ENCODE data around the gene TSPAN17. TPM values are rescaled to one million over a fixed set of nuclear protein-coding genes. Genes with fewer than 3 reads are reported as not detected.

TSPAN17 gene
- total RNA-seq, 5 donors from 2014 or later (not counting 1 experiment from before 2014, with no cell fraction given): 20.2 to 39.3 (median 30.0) TPM

DNA sequence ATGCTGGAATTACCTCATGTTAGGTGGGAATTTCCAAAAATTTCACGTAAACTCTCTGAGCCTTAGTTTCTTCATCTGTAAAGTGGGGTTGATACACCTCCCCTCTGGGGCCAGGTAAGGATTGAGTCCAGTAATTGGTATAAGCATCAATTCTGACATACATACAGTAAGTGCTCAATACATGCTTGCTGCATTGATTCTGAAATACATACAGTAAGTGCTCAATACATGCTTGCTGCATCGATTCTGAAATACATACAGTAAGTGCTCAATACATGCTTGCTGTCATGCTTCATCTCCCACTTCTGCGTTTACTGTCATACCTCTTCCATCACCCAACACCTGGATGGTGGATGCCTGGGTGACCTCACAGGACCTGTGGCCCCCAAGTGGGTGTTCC lies 57.1 kb downstream of the TSPAN17 start:
- 50% methylated on average over 1 of the region's 3 CpGs for WGBS (ENCODE audit: insufficient coverage)
- CTCF ChIA-PET: no interaction called here
- no peak overlapping the region for H3K27ac Mint-ChIP-seq
- no peak overlapping the region for H3K4me3 Mint-ChIP-seq
- no peak overlapping the region for H3K27ac ChIP-seq (ENCODE audit: low read length)
- ATAC-seq (replicated peaks in 1 of 4): no peak
- H3K9me3 Mint-ChIP-seq: no peaks in the 10 kb centered on the region
- H3K4me1 Mint-ChIP-seq: no peaks in the 10 kb centered on the region
- no peaks in the 10 kb centered on the region for H3K9me3 ChIP-seq
- H3K4me1 ChIP-seq (ENCODE audit: control insufficient read depth in 1 of 2, extremely low read depth in 1 of 2, insufficient read depth in 2 of 2, low read length in 2 of 2): no peaks in the 10 kb centered on the region
- H3K27me3 ChIP-seq (replicated peaks in 1 of 2; ENCODE audit: control insufficient read depth in 2 of 2, extremely low read depth in 1 of 2, insufficient read depth in 2 of 2, low read length in 1 of 2): peaks cover 2 to 57% of the 10 kb centered on the region in 2 experiments
- DNase-seq: no peak
- POLR2A ChIA-PET: no interaction called here
- peaks cover 28 to 49% of the 10 kb centered on the region in 2 donors for H3K27me3 Mint-ChIP-seq
- H3K36me3 Mint-ChIP-seq: no peaks in the 10 kb centered on the region
- no peak overlapping the region for H3K4me3 ChIP-seq (ENCODE audit: control insufficient read depth in 1 of 2, extremely low read depth in 1 of 2, low read length in 1 of 2)
- no peaks in the 10 kb centered on the region for H3K36me3 ChIP-seq (ENCODE audit: control insufficient read depth in 2 of 2, extremely low read depth in 1 of 2, insufficient read depth in 1 of 2, low read length in 1 of 2)

- Histone ChIP-seq H3K9me3 (no peaks in the 10 kb centered on the region), H3K4me3 (ENCODE audit: control insufficient read depth in 1 of 2, extremely low read depth in 1 of 2, low read length in 1 of 2) (no peak overlapping the region), H3K4me1 (ENCODE audit: control insufficient read depth in 1 of 2, extremely low read depth in 1 of 2, insufficient read depth in 2 of 2, low read length in 2 of 2) (no peaks in the 10 kb centered on the region), H3K36me3 (ENCODE audit: control insufficient read depth in 2 of 2, extremely low read depth in 1 of 2, insufficient read depth in 1 of 2, low read length in 1 of 2) (no peaks in the 10 kb centered on the region), H3K27me3 (replicated peaks in 1 of 2; ENCODE audit: control insufficient read depth in 2 of 2, extremely low read depth in 1 of 2, insufficient read depth in 2 of 2, low read length in 1 of 2) (peaks cover 2 to 59% of the 10 kb centered on the region in 2 experiments), H3K27ac (ENCODE audit: low read length) (no peak overlapping the region)
- Mint-ChIP-seq H3K36me3 (no peaks in the 10 kb centered on the region), H3K4me3 (no peak overlapping the region), H3K4me1 (no peaks in the 10 kb centered on the region), H3K27ac (no peak overlapping the region), H3K27me3 (peaks cover 28 to 46% of the 10 kb centered on the region in 2 donors), H3K9me3 (no peaks in the 10 kb centered on the region)
- ATAC-seq (replicated peaks in 1 of 4) (no peak), DNase-seq (no peak)
- ChIA-PET POLR2A (no interaction called here), CTCF (no interaction called here)
- 90% methylated on average over 2 of the region's 12 CpGs for WGBS (ENCODE audit: insufficient coverage)
These were observed 57.5 kb downstream of the TSPAN17 start for GRCh38 chr5:176704817-176705216.

Other genes with a start within 250 kb of the TSPAN17 start
- gene CLTB, start 230.9 kb upstream of the TSPAN17 start, total RNA-seq: 10 to 100 TPM; 43.9 to 73.5 (median 45.6) TPM
- gene FAF2, start 199.1 kb upstream of the TSPAN17 start, total RNA-seq: 10 to 100 TPM; 24.1 to 27.7 (median 26.2) TPM
- 100 to 1,000 TPM; 250 to 319 (median 294) TPM for gene RNF44, start 110.1 kb upstream of the TSPAN17 start, total RNA-seq
- 1 to 10 TPM; 1.6 to 3.1 (median 2.8) TPM for gene CDHR2, start 98.1 kb upstream of the TSPAN17 start, total RNA-seq
- 1 to 10 TPM in 1 of 5 donors, under 1 TPM in 4; 0.33 to 1.2 (median 0.64) TPM for gene GPRIN1, start 37.3 kb upstream of the TSPAN17 start, total RNA-seq
- not detected for gene SNCB, start 16.9 kb upstream of the TSPAN17 start, total RNA-seq
- not detected for gene EIF4E1B, start 16.8 kb upstream of the TSPAN17 start, total RNA-seq
- gene UNC5A, start 163.1 kb downstream of the TSPAN17 start, total RNA-seq: not detected